ENCODE results near the gene ABCC2. TPM values are rescaled to one million over a fixed set of nuclear protein-coding genes. Genes with fewer than 3 reads are reported as not detected.
A peak's percentile ranks its signal among the peaks of the same experiment; 100 is the strongest.

ABCC2 gene
- total RNA-seq, 2 donors from 2014 or later: 0.22 to 0.40 TPM

DNA sequence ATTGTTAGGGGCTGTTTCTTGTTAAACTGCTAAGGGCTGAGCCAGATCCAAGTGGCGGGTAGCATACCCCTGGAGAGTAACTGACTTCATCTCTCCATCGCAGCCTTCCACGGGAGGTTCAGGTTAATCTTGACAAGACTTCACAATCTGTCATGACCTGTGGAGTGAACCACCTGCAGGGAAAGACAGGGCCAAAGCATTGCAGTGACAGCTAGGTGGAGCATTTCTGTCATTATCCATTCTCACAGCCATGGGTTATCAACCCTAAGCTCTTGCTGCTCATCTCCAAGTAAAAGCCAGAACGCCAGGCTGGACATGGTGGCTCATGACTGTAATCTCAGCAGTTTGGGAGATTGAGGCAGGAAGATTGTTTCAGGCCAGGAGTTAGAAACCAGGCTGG, 17.2 kb downstream of the ABCC2 start:
- Histone ChIP-seq H3K27me3 (ENCODE audit: control insufficient read depth, insufficient read depth, low read length, poor library complexity, severe bottlenecking) (no peaks in the 10 kb centered on the region), H3K4me3 (ENCODE audit: low read length) (no peak overlapping the region), H3K9ac (ENCODE audit: extremely low read depth, low read length, poor library complexity, severe bottlenecking) (no peak overlapping the region), H3K4me1 (ENCODE audit: control insufficient read depth, insufficient read depth, low read length) (no peaks in the 10 kb centered on the region), H3K36me3 (ENCODE audit: control insufficient read depth, insufficient read depth, low read length) (no peaks in the 10 kb centered on the region), H3K27ac (ENCODE audit: low read depth, low read length) (no peak overlapping the region), H3K9me3 (ENCODE audit: control insufficient read depth, low read length) (no peaks in the 10 kb centered on the region)
- DNase-seq: peak; percentile 57
- no peak overlapping the region for H3K27ac Mint-ChIP-seq
- H3K4me3 Mint-ChIP-seq: no peak overlapping the region
- TF ChIP-seq, protein P1, sequence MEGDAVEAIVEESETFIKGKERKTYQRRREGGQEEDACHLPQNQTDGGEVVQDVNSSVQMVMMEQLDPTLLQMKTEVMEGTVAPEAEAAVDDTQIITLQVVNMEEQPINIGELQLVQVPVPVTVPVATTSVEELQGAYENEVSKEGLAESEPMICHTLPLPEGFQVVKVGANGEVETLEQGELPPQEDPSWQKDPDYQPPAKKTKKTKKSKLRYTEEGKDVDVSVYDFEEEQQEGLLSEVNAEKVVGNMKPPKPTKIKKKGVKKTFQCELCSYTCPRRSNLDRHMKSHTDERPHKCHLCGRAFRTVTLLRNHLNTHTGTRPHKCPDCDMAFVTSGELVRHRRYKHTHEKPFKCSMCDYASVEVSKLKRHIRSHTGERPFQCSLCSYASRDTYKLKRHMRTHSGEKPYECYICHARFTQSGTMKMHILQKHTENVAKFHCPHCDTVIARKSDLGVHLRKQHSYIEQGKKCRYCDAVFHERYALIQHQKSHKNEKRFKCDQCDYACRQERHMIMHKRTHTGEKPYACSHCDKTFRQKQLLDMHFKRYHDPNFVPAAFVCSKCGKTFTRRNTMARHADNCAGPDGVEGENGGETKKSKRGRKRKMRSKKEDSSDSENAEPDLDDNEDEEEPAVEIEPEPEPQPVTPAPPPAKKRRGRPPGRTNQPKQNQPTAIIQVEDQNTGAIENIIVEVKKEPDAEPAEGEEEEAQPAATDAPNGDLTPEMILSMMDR (conservative IDR thresholded peaks at IDR 0.05): peak; percentile 59
- peaks cover 10% of the 10 kb centered on the region for H3K27me3 Mint-ChIP-seq (ENCODE audit: insufficient read depth)
- no peaks in the 10 kb centered on the region for H3K9me3 Mint-ChIP-seq
- no peaks in the 10 kb centered on the region for H3K4me1 Mint-ChIP-seq
- no peaks in the 10 kb centered on the region for H3K36me3 Mint-ChIP-seq (ENCODE audit: low read depth)
- WGBS, 2 experiments (ENCODE audit: insufficient coverage in 1 of 2, insufficient read length in 1 of 2): 90% methylated on average over 2 to 4 of the region's 4 CpGs

DNA sequence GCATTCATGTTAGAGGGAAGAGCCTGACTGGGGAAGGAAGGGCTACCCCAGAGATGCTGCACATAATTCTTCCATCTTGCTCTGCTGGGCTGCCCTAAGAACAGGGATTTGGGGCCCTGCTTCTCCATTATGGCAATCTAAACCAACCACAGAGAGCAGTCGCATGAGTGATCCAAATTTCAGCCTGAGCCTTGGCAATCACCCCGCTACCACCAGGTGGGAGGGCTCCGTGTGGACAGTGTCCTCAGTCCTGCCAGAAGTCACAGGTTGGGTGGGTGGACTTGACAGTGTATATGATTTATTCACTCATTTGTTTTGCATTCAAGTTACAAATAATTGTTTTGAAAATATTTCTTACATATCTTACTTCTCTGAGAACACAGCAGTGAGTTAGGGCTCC, 22.0 kb downstream of the ABCC2 start:
- Histone ChIP-seq H3K4me3 (ENCODE audit: low read length) (no peak overlapping the region), H3K9me3 (ENCODE audit: control insufficient read depth, low read length) (no peaks in the 10 kb centered on the region), H3K4me1 (ENCODE audit: control insufficient read depth, insufficient read depth, low read length) (no peaks in the 10 kb centered on the region), H3K27ac (ENCODE audit: low read depth, low read length) (no peak overlapping the region), H3K27me3 (ENCODE audit: control insufficient read depth, insufficient read depth, low read length, poor library complexity, severe bottlenecking) (no peaks in the 10 kb centered on the region), H3K36me3 (ENCODE audit: control insufficient read depth, insufficient read depth, low read length) (no peaks in the 10 kb centered on the region), H3K9ac (ENCODE audit: extremely low read depth, low read length, poor library complexity, severe bottlenecking) (no peak overlapping the region)
- TF ChIP-seq, protein P1 (conservative IDR thresholded peaks at IDR 0.05): peak; percentile 13
- no peaks in the 10 kb centered on the region for H3K36me3 Mint-ChIP-seq (ENCODE audit: low read depth)
- H3K27ac Mint-ChIP-seq: no peak overlapping the region
- H3K9me3 Mint-ChIP-seq: no peaks in the 10 kb centered on the region
- no peaks in the 10 kb centered on the region for H3K4me1 Mint-ChIP-seq
- no peak overlapping the region for H3K4me3 Mint-ChIP-seq
- H3K27me3 Mint-ChIP-seq (ENCODE audit: insufficient read depth): peaks cover 4% of the 10 kb centered on the region
- WGBS, 2 experiments (ENCODE audit: insufficient coverage in 1 of 2, insufficient read length in 1 of 2): 85% methylated on average over 3 of the region's 3 CpGs; no CpG with 5 or more reads in 1 of the 2 experiments
- no peak for DNase-seq

DNA sequence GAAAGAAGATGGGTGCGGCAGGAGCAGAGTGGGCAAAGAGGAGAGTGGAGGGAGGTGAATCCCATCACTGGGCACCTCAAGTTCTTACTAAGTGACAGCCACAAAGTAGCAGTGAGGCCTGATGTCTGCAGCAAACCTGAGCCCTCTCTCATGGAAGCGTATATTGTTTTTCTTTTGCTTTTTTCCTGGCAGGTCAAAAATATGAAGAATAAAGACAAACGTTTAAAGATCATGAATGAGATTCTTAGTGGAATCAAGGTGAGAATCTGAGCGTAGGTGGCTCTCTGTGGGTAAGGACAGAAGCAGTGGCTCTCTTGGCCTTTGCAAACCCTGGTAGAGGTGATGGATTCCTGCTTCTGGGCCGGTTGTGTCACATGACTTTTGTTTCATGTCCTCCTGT, 22.8 kb downstream of the ABCC2 start:
- no peaks in the 10 kb centered on the region for H3K4me1 ChIP-seq (ENCODE audit: control insufficient read depth, insufficient read depth, low read length)
- Mint-ChIP-seq H3K9me3 (no peaks in the 10 kb centered on the region), H3K27ac (no peak overlapping the region), H3K4me3 (no peak overlapping the region), H3K27me3 (ENCODE audit: insufficient read depth) (peaks cover 4% of the 10 kb centered on the region), H3K4me1 (no peaks in the 10 kb centered on the region), H3K36me3 (ENCODE audit: low read depth) (no peaks in the 10 kb centered on the region)
- 94 to 100% methylated on average over 4 to 5 of the region's 5 CpGs for WGBS, 2 experiments (ENCODE audit: insufficient coverage in 1 of 2, insufficient read length in 1 of 2)
- no peak overlapping the region for H3K4me3 ChIP-seq (ENCODE audit: low read length)
- no peak for DNase-seq
- H3K9ac ChIP-seq (ENCODE audit: extremely low read depth, low read length, poor library complexity, severe bottlenecking): no peak overlapping the region
- no peaks in the 10 kb centered on the region for H3K9me3 ChIP-seq (ENCODE audit: control insufficient read depth, low read length)
- H3K27ac ChIP-seq (ENCODE audit: low read depth, low read length): no peak overlapping the region
- no peaks in the 10 kb centered on the region for H3K27me3 ChIP-seq (ENCODE audit: control insufficient read depth, insufficient read depth, low read length, poor library complexity, severe bottlenecking)
- TF ChIP-seq, protein P1 (conservative IDR thresholded peaks at IDR 0.05): no peak
- H3K36me3 ChIP-seq (ENCODE audit: control insufficient read depth, insufficient read depth, low read length): no peaks in the 10 kb centered on the region

All from endodermal cell (in vitro differentiated cells).